Measurements from ENCODE around the gene NCKAP1.

GRCh38 chr2:182968493-182968892 is 69.8 kb downstream of the NCKAP1 start:
- TF ChIP-seq, protein P1, sequence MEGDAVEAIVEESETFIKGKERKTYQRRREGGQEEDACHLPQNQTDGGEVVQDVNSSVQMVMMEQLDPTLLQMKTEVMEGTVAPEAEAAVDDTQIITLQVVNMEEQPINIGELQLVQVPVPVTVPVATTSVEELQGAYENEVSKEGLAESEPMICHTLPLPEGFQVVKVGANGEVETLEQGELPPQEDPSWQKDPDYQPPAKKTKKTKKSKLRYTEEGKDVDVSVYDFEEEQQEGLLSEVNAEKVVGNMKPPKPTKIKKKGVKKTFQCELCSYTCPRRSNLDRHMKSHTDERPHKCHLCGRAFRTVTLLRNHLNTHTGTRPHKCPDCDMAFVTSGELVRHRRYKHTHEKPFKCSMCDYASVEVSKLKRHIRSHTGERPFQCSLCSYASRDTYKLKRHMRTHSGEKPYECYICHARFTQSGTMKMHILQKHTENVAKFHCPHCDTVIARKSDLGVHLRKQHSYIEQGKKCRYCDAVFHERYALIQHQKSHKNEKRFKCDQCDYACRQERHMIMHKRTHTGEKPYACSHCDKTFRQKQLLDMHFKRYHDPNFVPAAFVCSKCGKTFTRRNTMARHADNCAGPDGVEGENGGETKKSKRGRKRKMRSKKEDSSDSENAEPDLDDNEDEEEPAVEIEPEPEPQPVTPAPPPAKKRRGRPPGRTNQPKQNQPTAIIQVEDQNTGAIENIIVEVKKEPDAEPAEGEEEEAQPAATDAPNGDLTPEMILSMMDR (IDR thresholded peaks at IDR 0.05; ENCODE audit: extremely low read depth in 1 of 2, insufficient read depth in 1 of 2, low read depth in 1 of 2, low read length in 2 of 2): no peak
- TF ChIP-seq FOS (IDR thresholded peaks at IDR 0.05; ENCODE audit: borderline replicate concordance, insufficient read depth, low read length) (no peak), MYC (IDR thresholded peaks at IDR 0.05; ENCODE audit: low read depth, low read length) (no peak), POLR2A (IDR thresholded peaks at IDR 0.05; ENCODE audit: low read depth, low read length) (no peak), EZH2 (IDR thresholded peaks at IDR 0.05; ENCODE audit: borderline replicate concordance, low read depth, low read length, severe bottlenecking) (no peak), GATA2 (IDR thresholded peaks at IDR 0.05; ENCODE audit: insufficient read depth, insufficient read length, low read depth, low read length) (no peak), POLR2AphosphoS5 (IDR thresholded peaks at IDR 0.05; ENCODE audit: insufficient read depth, low read depth, low read length) (no peak), JUN (IDR thresholded peaks at IDR 0.05; ENCODE audit: borderline replicate concordance, insufficient read depth, insufficient read length, low read depth) (no peak)
- TF ChIP-seq, protein P2, sequence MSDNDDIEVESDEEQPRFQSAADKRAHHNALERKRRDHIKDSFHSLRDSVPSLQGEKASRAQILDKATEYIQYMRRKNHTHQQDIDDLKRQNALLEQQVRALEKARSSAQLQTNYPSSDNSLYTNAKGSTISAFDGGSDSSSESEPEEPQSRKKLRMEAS (IDR thresholded peaks at IDR 0.05; ENCODE audit: insufficient read depth, insufficient read length): no peak

All from endothelial cell of umbilical vein (primary cell).